HL-60 (cell line): Measurements from ENCODE around the gene PTMA.

ENCODE experiments used
- DNase-seq, 2 experiments: peaks; one replicate each; pipeline ENCODE4 v3.0.0-alpha.2; 2010 to 2020; ENCODE audit warnings: low read depth in 1 of 2, low spot score in 1 of 2
- H3K27ac ChIP-seq: fragments of 250-450 bp; sonication (Bioruptor Pico); replicated peaks from 2 replicates; pipeline ENCODE4 v1.5.1; 2020; ENCODE audit warnings: mild to moderate bottlenecking, moderate library complexity
- H3K27me3 ChIP-seq: fragments of 250-450 bp; sonication (Bioruptor Pico); 2 replicates; pipeline ENCODE4 v1.5.1; 2021; ENCODE audit warnings: mild to moderate bottlenecking, moderate library complexity; ENCODE audit not compliant: insufficient read depth, poor library complexity, severe bottlenecking
- H3K4me3 ChIP-seq: replicated peaks from 2 replicates; pipeline ENCODE4 v1.5.1; 2011; ENCODE audit warnings: mild to moderate bottlenecking, control low read depth, low read length; ENCODE audit not compliant: insufficient read depth
- CTCF ChIP-seq: IDR thresholded peaks from one replicate; pipeline ENCODE4 v1.5.1; 2011; ENCODE audit warnings: low read length, control low read depth, inconsistent platforms; ENCODE audit not compliant: insufficient read depth
- GABPA ChIP-seq: IDR thresholded peaks from 2 replicates; pipeline ENCODE4 v1.6.1; 2012; ENCODE audit warnings: low read depth
- POLR2AphosphoS5 ChIP-seq: IDR thresholded peaks from 2 replicates; pipeline ENCODE4 v1.6.1; 2012; ENCODE audit warnings: low read depth
- REST ChIP-seq: IDR thresholded peaks from 2 replicates; pipeline ENCODE4 v1.6.1; 2012; ENCODE audit warnings: low read depth; ENCODE audit not compliant: insufficient replicate concordance
- SPI1 ChIP-seq: IDR thresholded peaks from 2 replicates; pipeline ENCODE4 v1.6.1; 2012; ENCODE audit warnings: low read depth, mild to moderate bottlenecking, borderline replicate concordance

PTMA gene

GRCh38 chr2:231720987-231721966, 13.0 kb downstream of the PTMA start:
- H3K27me3 ChIP-seq: no peaks in the 10 kb centered on the region
- DNase-seq: no peak
- H3K4me3 ChIP-seq: no peak overlapping the region
- H3K27ac ChIP-seq: no peak overlapping the region
- no peak for TF ChIP-seq REST
- TF ChIP-seq CTCF: no peak
- TF ChIP-seq SPI1: no peak
- TF ChIP-seq GABPA: no peak
- no peak for TF ChIP-seq POLR2AphosphoS5

- DNase-seq: no peak
Observed at GRCh38 chr2:231722721-231723307, 14.5 kb downstream of the PTMA start.

GRCh38 chr2:231725476-231725875, 17.2 kb downstream of the PTMA start:
- TF ChIP-seq POLR2AphosphoS5 (no peak), GABPA (no peak), CTCF (no peak), REST (no peak), SPI1 (no peak)
- no peak for DNase-seq
- Histone ChIP-seq H3K4me3 (no peak overlapping the region), H3K27ac (no peak overlapping the region), H3K27me3 (no peaks in the 10 kb centered on the region)

More at GRCh38 chr2:231722721-231723307, 14.5 kb downstream of the PTMA start:
- Histone ChIP-seq H3K4me3 (no peak overlapping the region), H3K27ac (no peak overlapping the region), H3K27me3 (no peaks in the 10 kb centered on the region)
- TF ChIP-seq REST: no peak
- no peak for TF ChIP-seq GABPA
- no peak for TF ChIP-seq SPI1
